ENCODE measurements around the gene RAP2C.
"Not testable (repeated sequence)": the region's sequence is repeated elsewhere in the genome, so short reads cannot be mapped to it uniquely, and the experiment has no call there.

GRCh38 chrX:132163094-132163493 is 56.2 kb downstream of the RAP2C start:
- TF ChIP-seq POLR2A (IDR thresholded peaks at IDR 0.05); CTCF (IDR thresholded peaks at IDR 0.05 in 4 of 5, conservative IDR thresholded peaks at IDR 0.05 in 1 of 5): not testable (repeated sequence)
